Erythroblast (primary cell): ENCODE data around the gene MAGEA4.
"Not testable (repeated sequence)": the region's sequence is repeated elsewhere in the genome, so short reads cannot be mapped to it uniquely, and the experiment has no call there.

Source experiments
- DNase-seq, 2 experiments: peaks; one replicate each; lab custom pipeline; 2025; lab: John Stamatoyannopoulos, UW
- GATA1 ChIP-seq: IDR thresholded peaks from 2 replicates; pipeline ENCODE4 v1.6.1; 2011; ENCODE audit warnings: low read depth, mild to moderate bottlenecking, control low read depth, low read length, moderate library complexity
- POLR2A ChIP-seq: IDR thresholded peaks from 2 replicates; pipeline ENCODE4 v1.6.1; 2011; ENCODE audit warnings: mild to moderate bottlenecking, low read length

The MAGEA4 gene

GRCh38 chrX:151904989-151905388 is 7.7 kb upstream of the MAGEA4 start:
- no peak for DNase-seq
- no peak for TF ChIP-seq GATA1
- no peak for TF ChIP-seq POLR2A

GRCh38 chrX:151912221-151912620 is 468 bp upstream of the MAGEA4 start:
- TF ChIP-seq POLR2A (no peak), GATA1 (no peak)
- no peak for DNase-seq

GRCh38 chrX:151918736-151919135 is 6.0 kb downstream of the MAGEA4 start:
- not testable (repeated sequence) for DNase-seq

GRCh38 chrX:151919610-151920009 is 6.9 kb downstream of the MAGEA4 start:
- DNase-seq, result no peak
- no peak for TF ChIP-seq GATA1
- TF ChIP-seq POLR2A, result no peak

- TF ChIP-seq GATA1 (no peak), POLR2A (no peak)
- DNase-seq, result no peak
Observed at GRCh38 chrX:151920101-151920500, 7.4 kb downstream of the MAGEA4 start.

GRCh38 chrX:151920530-151920929 is 7.8 kb downstream of the MAGEA4 start:
- TF ChIP-seq GATA1 (no peak), POLR2A (no peak)
- no peak for DNase-seq

GRCh38 chrX:151921292-151921691 is 8.6 kb downstream of the MAGEA4 start:
- no peak for DNase-seq
- TF ChIP-seq GATA1, result no peak
- no peak for TF ChIP-seq POLR2A

- TF ChIP-seq POLR2A (no peak), GATA1 (no peak)
- DNase-seq, result no peak
Observed at GRCh38 chrX:151921866-151922265, 9.2 kb downstream of the MAGEA4 start.

GRCh38 chrX:151922692-151923091 is 10.0 kb downstream of the MAGEA4 start:
- no peak for DNase-seq
- TF ChIP-seq POLR2A (no peak), GATA1 (no peak)

GRCh38 chrX:151923648-151924047 is 11.0 kb downstream of the MAGEA4 start:
- no peak for TF ChIP-seq POLR2A
- no peak for TF ChIP-seq GATA1
- DNase-seq, result no peak

- DNase-seq, result no peak
Observed at GRCh38 chrX:151929126-151929525, 16.4 kb downstream of the MAGEA4 start.

GRCh38 chrX:151935358-151935757 is 22.7 kb downstream of the MAGEA4 start:
- TF ChIP-seq POLR2A (no peak), GATA1 (no peak)

More at GRCh38 chrX:151929126-151929525, 16.4 kb downstream of the MAGEA4 start:
- TF ChIP-seq POLR2A, result no peak
- TF ChIP-seq GATA1, result no peak

GRCh38 chrX:151938172-151938571 is 25.5 kb downstream of the MAGEA4 start:
- no peak for DNase-seq
- TF ChIP-seq POLR2A (no peak), GATA1 (no peak)

More at GRCh38 chrX:151935358-151935757, 22.7 kb downstream of the MAGEA4 start:
- DNase-seq, result no peak

GRCh38 chrX:151954730-151955129 is 42.0 kb downstream of the MAGEA4 start:
- TF ChIP-seq GATA1 (no peak), POLR2A (no peak)
- no peak for DNase-seq

- no peak for DNase-seq
- no peak for TF ChIP-seq GATA1
- TF ChIP-seq POLR2A, result no peak
Observed at GRCh38 chrX:151958101-151958500, 45.4 kb downstream of the MAGEA4 start.
